GM12865 (cell line): ENCODE data around the gene TAGLN.

Experiments
- DNase-seq: peaks from one replicate; pipeline ENCODE4 v3.0.0; 2010; ENCODE audit warnings: low read depth
- H3K4me3 ChIP-seq: 2 replicates; pipeline ENCODE4 v1.5.1; 2011; ENCODE audit warnings: mild to moderate bottlenecking, low read depth, low read length, control low read depth
- CTCF ChIP-seq: IDR thresholded peaks from 2 replicates; pipeline ENCODE4 v1.5.1; 2011; ENCODE audit warnings: low read length, control low read depth, low read depth, inconsistent platforms; ENCODE audit not compliant: insufficient read depth; ENCODE audit errors: missing control alignments

TAGLN gene

GRCh38 chr11:117229931-117230285 lies 30.7 kb downstream of the TAGLN start:
- H3K4me3 ChIP-seq = no peak overlapping the region; the same call in 1 of the 2 replicates
- no peak for TF ChIP-seq CTCF
- no peak for DNase-seq

- TF ChIP-seq CTCF = no peak
- peak; percentile 64 for DNase-seq
- H3K4me3 ChIP-seq = peak overlapping the region; percentile 83
Observed at GRCh38 chr11:117230286-117230961, 31.3 kb downstream of the TAGLN start.

GRCh38 chr11:117230999-117231841 lies 32.0 kb downstream of the TAGLN start:
- no peak for TF ChIP-seq CTCF
- peak overlapping the region; percentile 83 for H3K4me3 ChIP-seq
- no peak for DNase-seq

GRCh38 chr11:117231842-117232091 lies 32.6 kb downstream of the TAGLN start, which contains the start of gene PCSK7:
Gene PCSK7, minus strand, starts transcription at chr11:117232073. Its CDS starts 2,229 bp downstream, at chr11:117229844.
- no peak for DNase-seq
- no peak for TF ChIP-seq CTCF
- H3K4me3 ChIP-seq = peak within 1 kb of the TSS; percentile 96

- DNase-seq = peak; percentile 90
- peak; percentile 82 for TF ChIP-seq CTCF
- H3K4me3 ChIP-seq = peak within 1 kb of the TSS; percentile 96
Observed at GRCh38 chr11:117232092-117232878, 33.1 kb downstream of the TAGLN start, which contains the start of gene RNF214. Gene RNF214, plus strand, starts transcription at chr11:117232671. Its CDS starts 1,602 bp downstream, at chr11:117234273.

GRCh38 chr11:117232911-117233409 lies 33.8 kb downstream of the TAGLN start:
- no peak for TF ChIP-seq CTCF
- H3K4me3 ChIP-seq = peak overlapping the region; percentile 96
- DNase-seq = peak; percentile 22
